Suprapubic skin (tissue), 4 donors: ENCODE results near the gene CCDC106. TPM values are rescaled to one million over a fixed set of nuclear protein-coding genes. Genes with fewer than 3 reads are reported as not detected.

Experiments
- DNase-seq, 2 donors: peaks; one replicate each; pipeline ENCODE4 v3.0.0-alpha.2; 2019; ENCODE audit warnings: low spot score in 2 of 2
- H3K27ac ChIP-seq: fragments of 200-600 bp; sonication (generic); one replicate; pipeline ENCODE4 v1.5.1; 2019
- H3K27me3 ChIP-seq: fragments of 200-600 bp; sonication (generic); one replicate; pipeline ENCODE4 v1.5.1; 2019
- H3K36me3 ChIP-seq: fragments of 200-600 bp; sonication (generic); one replicate; pipeline ENCODE4 v1.5.1; 2019
- H3K4me1 ChIP-seq: fragments of 200-600 bp; sonication (generic); one replicate; pipeline ENCODE4 v1.5.1; 2019
- H3K4me3 ChIP-seq: fragments of 200-600 bp; sonication (generic); one replicate; pipeline ENCODE4 v1.5.1; 2019; ENCODE audit warnings: mild to moderate bottlenecking
- H3K9me3 ChIP-seq: fragments of 200-600 bp; sonication (generic); one replicate; pipeline ENCODE4 v1.5.1; 2019
- CTCF ChIP-seq, 2 donors: fragments of 200-600 bp in 1 of 2; fragments of 450-650 bp in 1 of 2; sonication (generic) in 1 of 2; IDR thresholded peaks; one replicate each; pipeline ENCODE4 v1.5.1; 2016 to 2019; ENCODE audit warnings: antibody characterized with exemption in 2 of 2, mild to moderate bottlenecking in 1 of 2, moderate library complexity in 1 of 2
- EP300 ChIP-seq: sonication (generic); formaldehyde crosslinking; IDR thresholded peaks from one replicate; pipeline ENCODE4 v1.6.1; 2017; ENCODE audit warnings: antibody characterized with exemption
- POLR2A ChIP-seq, 2 donors: fragments of 450-650 bp; IDR thresholded peaks; one replicate each; pipeline ENCODE4 v1.6.1; 2017; ENCODE audit warnings: antibody characterized with exemption in 2 of 2, mild to moderate bottlenecking in 2 of 2, moderate library complexity in 2 of 2
- POLR2AphosphoS5 ChIP-seq, 3 donors: sonication (generic); formaldehyde crosslinking; IDR thresholded peaks; one replicate each; pipeline ENCODE4 v1.6.1; 2017; ENCODE audit warnings: antibody characterized with exemption in 3 of 3
- WGBS: methylation state at CpG from one replicate; pipeline ENCODE4 v1.1.5; 2018; 5-methylcytosine and 5-hydroxymethylcytosine counted together
- total RNA-seq, 4 donors: library from RNA; depleted of rRNA; stranded (reverse); fragments of >200 nt; gene quantifications; one replicate each; pipeline ENCODE4 v1.1.0, GENCODE V29; 2016

Gene CCDC106
- total RNA-seq, 4 donors from 2014 or later = 6.2 to 18.3 (median 8.5) TPM

- H3K4me3 ChIP-seq = no peak overlapping the region
- H3K36me3 ChIP-seq = peaks cover 89% of the 10 kb centered on the region
- no peaks in the 10 kb centered on the region for H3K4me1 ChIP-seq
- DNase-seq = peak; percentile 54 to 57
- H3K9me3 ChIP-seq = no peaks in the 10 kb centered on the region
- H3K27me3 ChIP-seq = no peaks in the 10 kb centered on the region
- WGBS = 88% methylated on average over 9 of the region's 23 CpGs
- TF ChIP-seq POLR2AphosphoS5 (IDR thresholded peaks at IDR 0.05) (no peak), POLR2A (IDR thresholded peaks at IDR 0.05) (no peak), CTCF (IDR thresholded peaks at IDR 0.05) (no peak), EP300 (no peak)
- no peak overlapping the region for H3K27ac ChIP-seq
Measured at GRCh38 chr19:55695511-55696290, 47.7 kb downstream of the CCDC106 start.

- H3K36me3 ChIP-seq = peaks cover 84% of the 10 kb centered on the region
- H3K4me3 ChIP-seq = no peak overlapping the region
- WGBS = 85% methylated on average over 4 of the region's 20 CpGs
Measured at GRCh38 chr19:55696301-55697068, 48.5 kb downstream of the CCDC106 start.

GRCh38 chr19:55697069-55697440 is 49.0 kb downstream of the CCDC106 start:
- Histone ChIP-seq H3K9me3 (no peaks in the 10 kb centered on the region), H3K4me1 (no peaks in the 10 kb centered on the region), H3K36me3 (peaks cover 78% of the 10 kb centered on the region), H3K27ac (no peak overlapping the region), H3K4me3 (no peak overlapping the region), H3K27me3 (no peaks in the 10 kb centered on the region)
- peak in 1 of 2 donors; percentile 35 for DNase-seq
- 87% methylated on average over 8 of the region's 12 CpGs for WGBS
- TF ChIP-seq CTCF (IDR thresholded peaks at IDR 0.05) (no peak), POLR2AphosphoS5 (IDR thresholded peaks at IDR 0.05) (no peak), EP300 (no peak), POLR2A (IDR thresholded peaks at IDR 0.05) (no peak)

More at GRCh38 chr19:55696301-55697068, 48.5 kb downstream of the CCDC106 start:
- no peaks in the 10 kb centered on the region for H3K9me3 ChIP-seq
- peak; percentile 43 to 68 for DNase-seq
- TF ChIP-seq POLR2A (IDR thresholded peaks at IDR 0.05) = no peak
- TF ChIP-seq POLR2AphosphoS5 (IDR thresholded peaks at IDR 0.05) = no peak
- no peak for TF ChIP-seq CTCF (IDR thresholded peaks at IDR 0.05)
- no peak for TF ChIP-seq EP300
- no peaks in the 10 kb centered on the region for H3K27me3 ChIP-seq
- H3K4me1 ChIP-seq = no peaks in the 10 kb centered on the region
- H3K27ac ChIP-seq = no peak overlapping the region

GRCh38 chr19:55697698-55698097 is 49.7 kb downstream of the CCDC106 start:
- WGBS = 82% methylated on average over 8 of the region's 8 CpGs
- Histone ChIP-seq H3K4me1 (no peaks in the 10 kb centered on the region), H3K36me3 (peaks cover 71% of the 10 kb centered on the region), H3K9me3 (no peaks in the 10 kb centered on the region), H3K27me3 (no peaks in the 10 kb centered on the region), H3K4me3 (no peak overlapping the region), H3K27ac (no peak overlapping the region)
- TF ChIP-seq POLR2AphosphoS5 (IDR thresholded peaks at IDR 0.05) (no peak), EP300 (no peak), CTCF (IDR thresholded peaks at IDR 0.05) (no peak), POLR2A (IDR thresholded peaks at IDR 0.05) (no peak)
- DNase-seq = no peak

GRCh38 chr19:55698256-55698655 is 50.2 kb downstream of the CCDC106 start:
- no peak overlapping the region for H3K4me3 ChIP-seq

More at GRCh38 chr19:55698256-55698655, 50.2 kb downstream of the CCDC106 start:
- H3K36me3 ChIP-seq = peaks cover 66% of the 10 kb centered on the region
- H3K9me3 ChIP-seq = no peaks in the 10 kb centered on the region
- WGBS = 85% methylated on average over 17 of the region's 17 CpGs
- DNase-seq = peak in 1 of 2 donors; percentile 66
- TF ChIP-seq POLR2A (IDR thresholded peaks at IDR 0.05) (no peak), POLR2AphosphoS5 (IDR thresholded peaks at IDR 0.05) (no peak)
- H3K27ac ChIP-seq = no peak overlapping the region
- no peaks in the 10 kb centered on the region for H3K4me1 ChIP-seq
- H3K27me3 ChIP-seq = no peaks in the 10 kb centered on the region
